Psoas muscle (tissue), 8 donors: Measurements from ENCODE around the gene ZNF558. TPM values are rescaled to one million over a fixed set of nuclear protein-coding genes. Genes with fewer than 3 reads are reported as not detected.

Source experiments
- ATAC-seq, 4 donors: fragments of 200-7000 bp; cut with Tn5 transposase; one replicate each; pipeline ENCODE4 v1.9.1; 2020; ENCODE audit warnings: moderate library complexity in 3 of 4, mild to moderate bottlenecking in 2 of 4
- DNase-seq, 2 donors: peaks; one replicate each; pipeline ENCODE4 v3.0.0-alpha.2; 2020
- H3K27ac ChIP-seq: fragments of 200-600 bp; one replicate; pipeline ENCODE4 v1.8.0; 2022
- H3K27me3 ChIP-seq, 3 donors: fragments of 200-600 bp in 1 of 3; one replicate each; pipeline versions ENCODE4 v1.6.1 to v1.8.0; 2013 to 2022; ENCODE audit warnings: low read length in 2 of 3, mild to moderate bottlenecking in 2 of 3, moderate library complexity in 1 of 3; ENCODE audit not compliant: insufficient read depth in 3 of 3
- H3K36me3 ChIP-seq, 2 donors: fragments of 200-600 bp in 1 of 2; one replicate each; pipeline versions ENCODE4 v1.6.1 to v1.8.0; 2013 to 2022; ENCODE audit warnings: low read depth in 1 of 2, mild to moderate bottlenecking in 1 of 2, moderate library complexity in 1 of 2; ENCODE audit not compliant: insufficient read depth in 1 of 2
- H3K4me1 ChIP-seq: fragments of 200-600 bp; one replicate; pipeline ENCODE4 v1.8.0; 2022
- H3K4me3 ChIP-seq: fragments of 200-600 bp; one replicate; pipeline ENCODE4 v1.8.0; 2022; ENCODE audit warnings: mild to moderate bottlenecking
- H3K9me3 ChIP-seq: fragments of 200-600 bp; one replicate; pipeline ENCODE4 v1.8.0; 2022
- WGBS, 3 donors: extraction: QIAGEN DNeasy Blood & Tissue Kit; methylation state at CpG; one replicate each; pipeline versions ENCODE4 v1.1.6 to v1.1.7; 2013; 5-methylcytosine and 5-hydroxymethylcytosine counted together
- intact Hi-C, 2 donors: fragments of 100-400 bp; cut with DNase I; formaldehyde crosslinking; loops; one replicate each; pipeline versions ENCODE4 v1.11.0 to v1.14.2; 2022
- polyA plus RNA-seq, 3 donors: library from polyadenylated mRNA; stranded (reverse); fragments of 200-250 nt; gene quantifications; one replicate each; pipeline ENCODE4 v1.2.3, GENCODE V29; 2013
- total RNA-seq, 4 donors: library from RNA; stranded (reverse); fragmentation: NEBNext Ultra II Directional in 2 of 4; extraction: Animal tissue kit (Norgen Biotek cat#: 25700) in 2 of 4; gene quantifications; one replicate each; pipeline versions ENCODE4 v1.2.1 to v1.2.4, GENCODE V29; 2021 to 2023
- TF ChIP-seq, protein P1 (sequence below): fragments of 200-600 bp; IDR thresholded peaks from one replicate; pipeline ENCODE4 v1.8.0; 2022; ENCODE audit warnings: antibody characterized with exemption
- donor health status: healthy with polysubstance abuse.
- donor health status: DM: no; HTN: no; CAD: no; lungs with moderate emphysema.
- donor health status: Bipolar disorder and iron deficiency.
- donor health status: healthy.
- donor health status: DM: yes; HTN: yes; CAD: no.
- donor health status: DM: no; HTN: no; CAD: no.
- donor health status: DM: no; HTN: no; CAD: no.
- donor health status: DM: yes; HTN: yes; CAD: no.

The ZNF558 gene
- total and polyA plus RNA-seq, 7 donors = 5.7 to 15.7 (median 13.7) TPM

DNA sequence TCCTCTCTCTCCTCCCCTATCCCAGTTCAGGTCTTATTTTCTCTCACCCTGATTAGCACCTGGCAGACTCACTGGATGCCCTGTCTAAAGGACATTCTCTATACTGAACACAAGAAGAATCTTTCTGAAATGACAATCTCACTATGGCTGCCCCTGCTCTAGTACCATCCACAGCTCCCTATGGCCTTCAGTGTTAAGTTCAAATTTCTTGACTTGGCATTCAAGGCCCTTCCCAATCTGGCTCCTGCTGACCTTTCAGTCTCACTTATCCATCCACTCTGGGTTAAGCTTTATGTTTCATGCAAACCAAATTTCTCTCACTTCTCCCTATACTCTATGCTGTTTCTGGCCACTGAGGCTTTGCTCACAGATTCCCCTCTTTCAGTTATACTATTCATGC is 34.2 kb upstream of the ZNF558 start:
- Histone ChIP-seq H3K9me3 (no peaks in the 10 kb centered on the region), H3K27me3 (no peaks in the 10 kb centered on the region), H3K4me1 (no peaks in the 10 kb centered on the region), H3K27ac (no peak overlapping the region), H3K4me3 (no peak overlapping the region), H3K36me3 (no peaks in the 10 kb centered on the region)
- ATAC-seq = no peak
- no peak for DNase-seq
- TF ChIP-seq, protein P1, sequence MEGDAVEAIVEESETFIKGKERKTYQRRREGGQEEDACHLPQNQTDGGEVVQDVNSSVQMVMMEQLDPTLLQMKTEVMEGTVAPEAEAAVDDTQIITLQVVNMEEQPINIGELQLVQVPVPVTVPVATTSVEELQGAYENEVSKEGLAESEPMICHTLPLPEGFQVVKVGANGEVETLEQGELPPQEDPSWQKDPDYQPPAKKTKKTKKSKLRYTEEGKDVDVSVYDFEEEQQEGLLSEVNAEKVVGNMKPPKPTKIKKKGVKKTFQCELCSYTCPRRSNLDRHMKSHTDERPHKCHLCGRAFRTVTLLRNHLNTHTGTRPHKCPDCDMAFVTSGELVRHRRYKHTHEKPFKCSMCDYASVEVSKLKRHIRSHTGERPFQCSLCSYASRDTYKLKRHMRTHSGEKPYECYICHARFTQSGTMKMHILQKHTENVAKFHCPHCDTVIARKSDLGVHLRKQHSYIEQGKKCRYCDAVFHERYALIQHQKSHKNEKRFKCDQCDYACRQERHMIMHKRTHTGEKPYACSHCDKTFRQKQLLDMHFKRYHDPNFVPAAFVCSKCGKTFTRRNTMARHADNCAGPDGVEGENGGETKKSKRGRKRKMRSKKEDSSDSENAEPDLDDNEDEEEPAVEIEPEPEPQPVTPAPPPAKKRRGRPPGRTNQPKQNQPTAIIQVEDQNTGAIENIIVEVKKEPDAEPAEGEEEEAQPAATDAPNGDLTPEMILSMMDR = no peak
- intact Hi-C loops = no loop called here

DNA sequence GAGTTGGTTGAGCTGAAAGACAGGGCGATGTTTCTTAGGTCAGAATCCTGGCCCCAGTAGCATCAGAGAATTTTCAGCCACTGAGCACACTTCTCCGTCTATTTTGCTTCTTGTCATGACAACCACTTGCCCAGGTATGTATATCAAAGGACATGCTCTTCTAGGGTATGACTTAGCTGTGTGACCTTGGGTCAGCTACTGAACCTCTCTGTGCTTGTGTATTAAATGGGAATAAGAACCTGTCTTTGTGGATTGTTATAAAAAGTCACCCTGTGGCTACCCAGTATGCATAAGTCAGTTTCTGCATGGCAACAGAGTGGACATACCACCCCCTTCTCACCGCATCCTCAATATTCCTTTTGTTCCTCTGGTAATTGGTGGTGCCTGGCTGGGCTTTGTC is 26.2 kb upstream of the ZNF558 start:
- DNase-seq (no peak), ATAC-seq (no peak)
- no peaks in the 10 kb centered on the region for H3K27me3 ChIP-seq
- no peak overlapping the region for H3K27ac ChIP-seq
- H3K4me3 ChIP-seq = no peak overlapping the region
- intact Hi-C loops = no loop called here
- no peaks in the 10 kb centered on the region for H3K36me3 ChIP-seq
- H3K9me3 ChIP-seq = no peaks in the 10 kb centered on the region
- no peaks in the 10 kb centered on the region for H3K4me1 ChIP-seq
- WGBS, 3 donors = 77 to 83% (median 82%) methylated on average over 3 of the region's 3 CpGs
- TF ChIP-seq, protein P1 = no peak

DNA sequence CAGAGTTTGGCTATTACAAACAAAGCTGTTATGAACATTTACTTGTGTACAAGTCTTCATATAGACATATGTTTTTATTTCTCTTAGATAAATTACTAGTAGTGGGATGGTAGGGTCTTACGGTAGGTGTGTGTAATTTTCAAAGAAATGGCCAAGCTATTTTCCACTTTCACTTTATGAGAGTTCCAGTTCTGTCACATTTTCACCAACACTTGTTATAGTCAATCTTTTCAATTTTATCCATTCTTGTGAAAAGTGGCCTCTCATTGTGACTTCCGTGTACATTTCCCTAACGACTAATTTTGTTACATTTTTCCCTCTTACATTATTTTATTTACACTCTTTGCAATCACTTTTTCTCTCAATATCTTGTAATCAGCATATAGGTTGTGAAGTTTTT is 18.4 kb upstream of the ZNF558 start:
- no peak overlapping the region for H3K4me3 ChIP-seq
- intact Hi-C loops = no loop called here
- 89 to 92% (median 91%) methylated on average over 3 of the region's 3 CpGs for WGBS, 3 donors
- H3K27me3 ChIP-seq = peaks cover 0 to 6% (median 0%) of the 10 kb centered on the region in 3 donors
- DNase-seq (no peak), ATAC-seq (no peak)
- no peak overlapping the region for H3K27ac ChIP-seq
- no peaks in the 10 kb centered on the region for H3K4me1 ChIP-seq
- TF ChIP-seq, protein P1 = no peak
- no peaks in the 10 kb centered on the region for H3K36me3 ChIP-seq
- peaks cover 4% of the 10 kb centered on the region for H3K9me3 ChIP-seq

DNA sequence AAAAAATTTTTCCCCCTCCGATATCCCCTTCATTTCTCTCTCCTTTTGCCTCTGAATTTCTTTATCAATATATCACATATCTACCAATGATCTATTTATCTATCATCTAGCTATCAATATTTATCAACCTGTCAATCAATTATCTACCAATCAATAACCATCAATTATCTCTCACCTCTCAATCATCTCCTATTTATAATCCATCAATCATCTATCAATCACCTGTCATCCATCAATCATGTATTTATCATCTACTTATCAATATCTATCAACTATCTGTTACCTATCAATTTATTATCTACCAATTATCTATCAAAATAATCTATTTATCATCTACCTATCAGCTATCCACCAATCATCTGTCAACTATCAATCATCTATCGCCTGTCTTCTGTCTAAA is 17.1 kb upstream of the ZNF558 start:
- Histone ChIP-seq H3K27me3 (peaks cover 0 to 6% (median 0%) of the 10 kb centered on the region in 3 donors), H3K36me3 (no peaks in the 10 kb centered on the region), H3K4me1 (no peaks in the 10 kb centered on the region), H3K27ac (no peak overlapping the region), H3K9me3 (peaks cover 4% of the 10 kb centered on the region), H3K4me3 (no peak overlapping the region)
- TF ChIP-seq, protein P1 = no peak
- 91 to 95% (median 95%) methylated on average over 2 of the region's 2 CpGs for WGBS, 3 donors
- DNase-seq = no peak
- intact Hi-C loops = no loop called here
- no peak for ATAC-seq

DNA sequence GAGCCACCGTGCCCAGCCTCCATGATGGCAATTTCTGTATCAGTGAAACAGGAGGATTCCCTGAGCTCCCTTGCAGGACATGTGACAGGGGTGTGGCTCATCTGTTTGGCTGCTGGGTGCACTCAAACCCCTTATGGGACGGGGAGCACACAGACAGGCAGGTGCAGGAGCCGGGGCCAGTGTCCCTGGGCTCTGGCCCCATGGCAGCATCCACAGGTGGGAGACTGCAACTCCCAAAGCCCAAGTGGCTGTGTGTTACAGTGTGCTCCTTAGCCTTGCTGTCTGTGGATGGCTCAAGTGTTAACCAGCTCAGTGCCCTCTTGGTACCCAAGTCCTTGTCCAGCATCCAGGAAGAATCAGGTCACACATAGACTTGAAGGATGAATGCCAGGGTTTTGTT is 14.7 kb upstream of the ZNF558 start:
- TF ChIP-seq, protein P1 = no peak

More for the DNA sequence above, 14.7 kb upstream of the ZNF558 start:
- 69 to 81% (median 77%) methylated on average over 3 of the region's 3 CpGs for WGBS, 3 donors
- Histone ChIP-seq H3K4me3 (no peak overlapping the region), H3K36me3 (no peaks in the 10 kb centered on the region), H3K27ac (no peak overlapping the region), H3K4me1 (no peaks in the 10 kb centered on the region), H3K9me3 (peaks cover 4% of the 10 kb centered on the region), H3K27me3 (peaks cover 0 to 6% (median 0%) of the 10 kb centered on the region in 3 donors)
- no peak for DNase-seq
- no peak for ATAC-seq
- intact Hi-C loops = no loop called here
